ACHN (cell line): ENCODE data around the gene CLK1.
"Not testable (repeated sequence)": the region's sequence is repeated elsewhere in the genome, so short reads cannot be mapped to it uniquely, and the experiment has no call there.

Experiments used
- DNase-seq: peaks from one replicate; pipeline ENCODE4 v3.0.0-alpha.2; 2015
- in situ Hi-C: cut with HindIII; loops from 2 replicates; pipeline ENCODE4 v1.10.0; 2017; ENCODE audit warnings: low sequenced_read_pairs, low pct_ligation_motif_present, low pct_unique_long_range_greater_than_20kb

CLK1 gene

DNA sequence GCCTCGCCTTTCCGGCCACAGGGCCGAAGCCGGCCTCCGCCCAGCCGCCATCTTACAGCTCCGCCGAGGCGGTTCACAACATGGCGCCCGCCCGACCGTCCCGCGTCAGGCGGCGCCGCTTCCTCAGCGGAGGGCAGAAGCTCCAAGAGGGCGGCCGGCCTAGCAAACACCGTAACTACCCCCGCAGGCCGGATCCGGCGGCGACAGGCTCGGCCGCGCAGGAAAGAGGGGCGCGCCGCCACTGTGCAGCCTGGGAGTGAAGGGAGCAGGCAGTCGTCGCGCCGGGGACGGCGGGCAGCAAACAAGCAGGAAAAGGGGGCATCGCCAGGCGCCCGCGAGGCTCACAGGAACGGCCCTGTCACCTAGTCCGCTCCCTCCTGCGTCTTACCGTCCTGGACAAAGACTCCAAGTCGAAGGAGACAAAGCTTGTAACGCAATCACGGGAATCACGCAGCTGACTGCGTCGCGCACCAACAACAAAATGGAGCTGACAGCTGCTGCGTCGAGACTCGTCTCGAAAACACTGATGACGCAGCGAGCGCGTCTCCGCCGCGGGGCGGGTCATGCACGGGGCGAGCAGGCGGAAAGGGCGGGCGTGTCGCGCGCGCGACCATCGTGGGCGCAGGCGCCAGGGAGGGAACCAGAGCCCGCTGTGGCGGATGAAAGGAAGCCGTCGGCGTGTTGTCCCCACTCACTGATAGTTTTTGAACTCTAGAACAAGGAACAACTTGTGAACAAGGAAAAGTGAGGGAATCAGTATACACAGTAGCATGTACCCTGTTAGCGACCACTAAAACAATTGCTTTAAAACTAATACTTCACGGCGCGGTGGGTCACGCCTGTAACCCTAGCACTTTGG lies at the start of gene CLK1:
Gene CLK1 (minus strand): TSS at position 483 of the 859 bp plus-strand sequence. CDS start 2,796 bp downstream, outside the sequence.
- in situ Hi-C loops: no loop called here
- peak; percentile 95 for DNase-seq

DNA sequence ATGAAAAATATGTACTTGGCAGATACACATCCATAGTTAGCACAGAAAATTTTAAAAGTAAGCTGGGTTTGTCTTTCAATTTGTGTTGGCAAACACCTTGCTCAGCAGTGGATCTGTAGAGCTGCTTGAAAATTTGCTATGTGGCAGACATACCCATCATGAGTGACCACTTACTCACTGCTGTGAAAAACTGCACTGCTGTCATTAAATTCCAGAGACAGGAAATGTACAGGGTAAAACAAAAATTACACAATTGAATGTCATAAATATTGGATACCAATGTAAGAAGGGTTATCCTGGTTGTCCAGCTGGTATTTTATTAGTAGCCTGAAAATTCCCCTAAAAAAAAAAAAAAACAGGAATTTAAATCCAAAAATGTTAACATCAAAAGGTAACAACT lies 49.2 kb upstream of the CLK1 start:
- no peak for DNase-seq
- in situ Hi-C loops: no loop called here

- in situ Hi-C loops: loop anchor here (10.0 kb wide), 1 partner anchor 275 kb away; the partner anchor contains the start of gene CASP10
- DNase-seq: no peak
Measured at GRCh38 chr2:200909958-200910357, 45.5 kb upstream of the CLK1 start.

- in situ Hi-C loops: loop anchor here (10.0 kb wide), 1 partner anchor 279 kb away; the partner anchor contains the start of gene CASP10
- peak; percentile 81 for DNase-seq
Measured at GRCh38 chr2:200905618-200906296, 41.3 kb upstream of the CLK1 start.

- in situ Hi-C loops: loop anchor here (10.0 kb wide), 1 partner anchor 283 kb away; the partner anchor contains the start of gene CASP10
- DNase-seq: peak; percentile 94
Measured at GRCh38 chr2:200901459-200902072, 37.1 kb upstream of the CLK1 start.

DNA sequence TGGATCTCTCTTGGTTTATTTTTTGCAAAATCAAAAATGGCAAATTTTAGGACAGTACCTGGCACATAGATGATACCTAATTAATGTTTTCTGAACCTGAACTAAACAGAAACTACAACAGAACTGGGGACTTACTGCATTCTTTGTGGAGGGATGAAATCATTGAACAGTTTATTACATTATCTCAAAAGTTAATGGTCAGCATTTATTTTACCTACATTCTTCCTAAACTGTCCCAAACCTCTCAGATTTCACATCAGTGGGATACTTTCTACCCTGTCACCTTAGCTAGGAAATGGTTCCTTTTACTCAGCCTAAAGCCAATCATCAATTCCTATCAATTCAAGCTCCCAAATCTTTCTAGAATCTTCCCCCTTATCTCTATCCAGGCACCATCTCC lies 35.0 kb upstream of the CLK1 start:
- in situ Hi-C loops: no loop called here
- no peak for DNase-seq

- in situ Hi-C loops: no loop called here
Measured at GRCh38 chr2:200888704-200889625, 24.5 kb upstream of the CLK1 start, which contains the start of the genes NIF3L1 and PPIL3. TSS of gene NIF3L1 (plus strand) at chr2:200889371. CDS start at chr2:200891944, 2,573 bp downstream. TSS of gene PPIL3 (minus strand) at chr2:200889077. CDS start at chr2:200887615, 1,462 bp downstream.

GRCh38 chr2:200881715-200882249 lies 17.3 kb upstream of the CLK1 start:
- DNase-seq, in situ Hi-C loops: not testable (repeated sequence)

More at GRCh38 chr2:200888704-200889625, 24.5 kb upstream of the CLK1 start, which contains the start of the genes NIF3L1 and PPIL3:
- DNase-seq: peak; percentile 99

DNA sequence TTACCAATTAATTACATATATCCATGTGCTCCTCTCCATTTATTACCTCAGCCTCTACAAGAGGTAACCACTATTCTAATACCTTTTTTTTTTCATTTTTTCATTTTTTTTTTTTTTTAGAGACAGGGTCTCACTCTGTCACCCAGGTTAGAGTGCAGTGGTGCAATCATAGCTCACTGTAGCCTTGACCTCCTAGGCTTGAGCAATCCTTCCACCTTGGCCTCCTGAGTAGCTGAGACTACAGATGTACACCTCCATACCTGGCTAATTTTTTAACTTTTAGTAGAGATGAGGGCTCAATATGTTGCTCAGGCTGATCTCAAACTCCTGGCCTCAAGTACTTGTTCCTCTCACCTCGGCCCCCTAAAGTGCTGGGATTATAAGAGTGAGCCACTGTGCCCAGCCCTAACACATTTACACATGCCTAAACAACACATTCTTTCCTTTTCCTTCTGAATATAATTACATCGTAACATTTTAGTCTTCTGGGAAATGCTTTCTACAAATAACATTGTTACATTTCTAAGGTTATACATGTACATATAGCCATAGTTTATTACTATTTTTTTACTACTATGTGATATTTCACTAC lies 13.9 kb upstream of the CLK1 start:
- in situ Hi-C loops: no loop called here
- DNase-seq: no peak

GRCh38 chr2:200877443-200877842 lies 13.0 kb upstream of the CLK1 start:
- in situ Hi-C loops: no loop called here
- DNase-seq: no peak

DNA sequence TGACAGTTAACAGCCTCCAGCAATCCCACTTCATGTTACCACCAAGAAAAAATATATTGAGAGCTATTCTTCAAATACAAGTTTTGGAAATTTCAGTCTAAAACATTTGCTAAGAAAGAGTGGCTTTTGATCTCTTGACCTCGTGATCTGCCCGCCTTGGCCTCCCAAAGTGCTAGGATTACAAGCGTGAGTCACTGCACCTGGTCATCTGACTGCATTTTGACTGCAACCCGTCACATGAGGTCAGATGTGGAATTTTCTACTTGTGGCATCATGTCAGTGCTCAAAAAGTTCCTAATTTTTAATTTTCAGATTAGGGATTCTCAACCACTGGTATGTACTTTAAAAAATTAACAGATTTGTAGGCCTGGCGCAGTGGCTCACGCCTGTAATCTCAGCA lies 9.1 kb upstream of the CLK1 start:
- in situ Hi-C loops: no loop called here
- DNase-seq: no peak

GRCh38 chr2:200871151-200871550 lies 6.7 kb upstream of the CLK1 start:
- no peak for DNase-seq
- in situ Hi-C loops: no loop called here

DNA sequence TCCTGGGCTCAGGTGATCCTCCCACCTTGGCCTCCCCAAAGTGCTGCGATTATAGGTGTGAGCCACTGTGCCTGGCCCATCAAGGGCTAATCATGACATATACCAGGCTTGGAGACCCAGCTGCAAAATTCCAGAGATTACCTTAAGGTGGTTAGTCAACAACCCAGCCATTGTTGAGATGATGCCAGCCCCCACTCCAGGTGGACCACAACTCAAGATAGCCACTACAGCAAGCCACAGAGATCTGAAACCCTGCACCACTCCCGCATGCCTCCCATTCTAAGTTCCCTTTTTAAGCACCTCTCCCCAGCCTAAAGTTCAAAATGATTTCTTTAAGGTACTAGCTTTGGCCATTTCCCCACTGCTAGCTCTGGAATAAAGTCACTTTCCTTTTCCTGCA lies 4.6 kb upstream of the CLK1 start:
- in situ Hi-C loops: no loop called here
- DNase-seq: no peak

DNA sequence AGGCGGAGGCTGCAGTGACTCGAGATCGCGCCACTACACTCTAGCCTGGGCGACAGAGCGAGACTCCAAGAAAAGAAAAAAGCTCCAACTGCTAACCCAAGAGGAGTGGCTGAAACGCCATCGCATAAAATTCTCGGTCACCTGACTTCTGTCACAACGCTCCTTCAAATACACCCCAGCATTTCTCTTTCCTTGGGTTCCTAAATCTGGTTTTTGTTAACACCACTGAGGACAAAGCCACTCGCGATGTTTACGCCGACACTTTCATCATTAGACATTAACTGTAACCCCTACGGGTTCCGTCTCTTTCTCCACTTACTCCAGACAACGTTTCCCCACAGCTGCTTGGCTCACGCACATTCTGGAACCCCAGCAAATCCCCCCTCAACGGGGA lies 679 bp downstream of the CLK1 start:
- in situ Hi-C loops: no loop called here
- DNase-seq: peak; percentile 52

DNA sequence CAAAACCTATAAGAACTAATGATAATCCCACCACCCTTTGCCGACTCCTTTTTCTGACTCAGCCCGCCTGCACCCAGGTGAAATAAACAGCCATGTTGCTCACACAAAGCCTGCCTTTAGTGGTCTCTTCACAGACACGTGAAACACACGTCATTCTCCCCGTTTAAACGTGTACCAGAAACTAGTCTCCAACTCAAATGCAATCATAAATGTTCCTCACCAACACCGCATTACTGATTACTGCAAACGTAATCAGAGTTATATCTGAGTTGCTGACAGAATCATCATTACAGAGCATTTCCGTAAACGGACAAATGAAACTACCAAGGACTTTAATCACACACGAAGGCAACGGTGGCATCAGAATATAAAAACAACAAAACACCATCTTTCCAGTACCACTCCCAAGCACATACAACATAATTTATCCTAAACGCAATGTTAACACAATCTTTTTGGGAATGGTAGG lies 1.9 kb downstream of the CLK1 start:
- in situ Hi-C loops: no loop called here
- peak; percentile 54 for DNase-seq

GRCh38 chr2:200861617-200862155 lies 2.8 kb downstream of the CLK1 start:
- DNase-seq: no peak
- in situ Hi-C loops: no loop called here
